Gastroesophageal sphincter (tissue), 4 donors: ENCODE measurements around the gene LIPA. TPM values are rescaled to one million over a fixed set of nuclear protein-coding genes. Genes with fewer than 3 reads are reported as not detected.

Experiments
- ATAC-seq: fragments of 150-250 bp; one replicate; pipeline ENCODE4 v1.9.1; 2016; ENCODE audit warnings: mild to moderate bottlenecking, moderate library complexity
- H3K27ac ChIP-seq, 4 donors: fragments of 200-600 bp; sonication (generic) in 3 of 4; 1 replicate in 3 of 4; 2 replicates in 1 of 4; pipeline ENCODE4 v1.5.1; 2016 to 2019
- H3K27me3 ChIP-seq: fragments of 200-600 bp; sonication (generic); one replicate; pipeline ENCODE4 v1.5.1; 2019
- H3K36me3 ChIP-seq, 2 donors: fragments of 200-600 bp; sonication (generic); one replicate each; pipeline ENCODE4 v1.5.1; 2019; ENCODE audit warnings: control low read depth in 1 of 2
- H3K4me1 ChIP-seq, 3 donors: fragments of 200-600 bp; sonication (generic); 1 replicate in 2 of 3; 2 replicates in 1 of 3; pipeline ENCODE4 v1.5.1; 2016 to 2019; ENCODE audit warnings: control low read depth in 2 of 3
- H3K4me3 ChIP-seq, 2 donors: fragments of 200-600 bp; sonication (generic); one replicate each; pipeline ENCODE4 v1.5.1; 2019; ENCODE audit warnings: mild to moderate bottlenecking in 1 of 2, moderate library complexity in 1 of 2
- H3K9me3 ChIP-seq, 3 donors: fragments of 200-600 bp; sonication (generic); one replicate each; pipeline ENCODE4 v1.5.1; 2017 to 2019; ENCODE audit warnings: control low read depth in 2 of 3
- CTCF ChIP-seq, 4 experiments: fragments of 200-600 bp in 2 of 4; fragments of 450-650 bp in 2 of 4; sonication (generic) in 1 of 4; IDR thresholded peaks; one replicate each; pipeline ENCODE4 v1.5.1; 2017 to 2019; ENCODE audit warnings: antibody characterized with exemption in 4 of 4, mild to moderate bottlenecking in 2 of 4, moderate library complexity in 2 of 4
- EP300 ChIP-seq: sonication (generic); formaldehyde crosslinking; IDR thresholded peaks from one replicate; pipeline ENCODE4 v1.6.1; 2017; ENCODE audit warnings: antibody characterized with exemption, mild to moderate bottlenecking
- POLR2A ChIP-seq, 2 donors: fragments of 450-650 bp; IDR thresholded peaks; one replicate each; pipeline ENCODE4 v1.6.1; 2017; ENCODE audit warnings: antibody characterized with exemption in 2 of 2, mild to moderate bottlenecking in 2 of 2, moderate library complexity in 1 of 2
- POLR2AphosphoS5 ChIP-seq: sonication (generic); formaldehyde crosslinking; IDR thresholded peaks from one replicate; pipeline ENCODE4 v1.6.1; 2017; ENCODE audit warnings: antibody characterized with exemption
- WGBS, 2 donors: methylation state at CpG; one replicate each; pipeline ENCODE4 v1.1.5; 2018; ENCODE audit warnings: low coverage in 1 of 2; 5-methylcytosine and 5-hydroxymethylcytosine counted together
- total RNA-seq, 4 donors: library from RNA; depleted of rRNA; stranded (reverse); fragments of >200 nt; gene quantifications; one replicate each; pipeline ENCODE4 v1.1.0, GENCODE V29; 2016

Gene LIPA
- total RNA-seq, 4 donors from 2014 or later: 15.7 to 46.0 (median 22.3) TPM

GRCh38 chr10:89219513-89220218, 31.9 kb downstream of the LIPA start:
- no peaks in the 10 kb centered on the region for H3K27me3 ChIP-seq
- H3K36me3 ChIP-seq: peaks cover 0 to 48% of the 10 kb centered on the region in 2 donors
- H3K4me1 ChIP-seq: peaks cover 4 to 13% (median 5%) of the 10 kb centered on the region in 3 donors
- no peak for ATAC-seq
- H3K27ac ChIP-seq: no peak overlapping the region
- no peaks in the 10 kb centered on the region for H3K9me3 ChIP-seq
- no peak for TF ChIP-seq POLR2A (IDR thresholded peaks at IDR 0.05)
- TF ChIP-seq POLR2AphosphoS5: no peak
- no peak for TF ChIP-seq EP300
- no peak overlapping the region for H3K4me3 ChIP-seq
- WGBS, 2 donors: 63 to 88% methylated on average over 1 to 2 of the region's 4 CpGs

GRCh38 chr10:89217057-89217990, 34.3 kb downstream of the LIPA start:
- no peak for TF ChIP-seq EP300
- TF ChIP-seq CTCF (IDR thresholded peaks at IDR 0.05): peak; percentile 72 to 83 (median 78)
- ATAC-seq: peak; percentile 39
- Histone ChIP-seq H3K27me3 (no peaks in the 10 kb centered on the region), H3K36me3 (peaks cover 0 to 40% of the 10 kb centered on the region in 2 donors), H3K4me1 (peaks cover 4 to 19% (median 5%) of the 10 kb centered on the region in 3 donors), H3K4me3 (no peak overlapping the region), H3K27ac (peak overlapping the region; percentile 53 to 67 (median 57)), H3K9me3 (no peaks in the 10 kb centered on the region)
- WGBS, 2 donors: 4 to 9% methylated on average over 6 of the region's 6 CpGs

GRCh38 chr10:89216056-89216455, 35.5 kb downstream of the LIPA start:
- no peaks in the 10 kb centered on the region for H3K27me3 ChIP-seq
- no peak overlapping the region for H3K27ac ChIP-seq
- TF ChIP-seq CTCF (IDR thresholded peaks at IDR 0.05) (no peak), EP300 (no peak), POLR2A (IDR thresholded peaks at IDR 0.05) (no peak), POLR2AphosphoS5 (no peak)
- no peaks in the 10 kb centered on the region for H3K9me3 ChIP-seq
- WGBS, 2 donors: 95 to 100% methylated on average over 2 of the region's 2 CpGs
- H3K36me3 ChIP-seq: peaks cover 0 to 36% of the 10 kb centered on the region in 2 donors
- peaks cover 4 to 19% (median 5%) of the 10 kb centered on the region in 3 donors for H3K4me1 ChIP-seq
- ATAC-seq: no peak
- H3K4me3 ChIP-seq: no peak overlapping the region

GRCh38 chr10:89215511-89215910, 36.1 kb downstream of the LIPA start:
- Histone ChIP-seq H3K4me3 (no peak overlapping the region), H3K4me1 (peaks cover 4 to 19% (median 5%) of the 10 kb centered on the region in 3 donors), H3K36me3 (peaks cover 0 to 31% of the 10 kb centered on the region in 2 donors), H3K9me3 (no peaks in the 10 kb centered on the region), H3K27me3 (no peaks in the 10 kb centered on the region), H3K27ac (no peak overlapping the region)
- WGBS, 2 donors: 71% methylated on average over 1 of the region's 1 CpG; no CpG with 5 or more reads in 1 of the 2 donors
- no peak for TF ChIP-seq CTCF (IDR thresholded peaks at IDR 0.05)
- no peak for ATAC-seq

GRCh38 chr10:89214566-89215165, 36.9 kb downstream of the LIPA start:
- 87% methylated on average over 7 to 8 of the region's 8 CpGs for WGBS, 2 donors
- H3K36me3 ChIP-seq: peaks cover 0 to 24% of the 10 kb centered on the region in 2 donors
- ATAC-seq: no peak
- TF ChIP-seq CTCF (IDR thresholded peaks at IDR 0.05) (no peak), EP300 (no peak), POLR2A (IDR thresholded peaks at IDR 0.05) (no peak), POLR2AphosphoS5 (no peak)
- H3K9me3 ChIP-seq: no peaks in the 10 kb centered on the region
- H3K27me3 ChIP-seq: no peaks in the 10 kb centered on the region
- H3K27ac ChIP-seq: no peak overlapping the region
- H3K4me1 ChIP-seq: peaks cover 4 to 19% (median 5%) of the 10 kb centered on the region in 3 donors
- no peak overlapping the region for H3K4me3 ChIP-seq
